GM19467 (cell line): ENCODE results near the gene SLC4A3.

ENCODE experiments used
- ATAC-seq: cut with Tn5 transposase; IDR thresholded peaks from one replicate; pipeline ENCODE4 v1.9.1; 2021; ENCODE audit warnings: mild to moderate bottlenecking, moderate library complexity; ENCODE audit not compliant: unreplicated experiment

Gene SLC4A3

GRCh38 chr2:219627103-219628100, at the start of gene SLC4A3:
SLC4A3 (plus strand) TSS chr2:219627630; CDS start chr2:219627993, 363 bp downstream.
- no peak for ATAC-seq

- ATAC-seq, result no peak
These were observed 48.4 kb upstream of the SLC4A3 start for GRCh38 chr2:219578811-219579613.

GRCh38 chr2:219581346-219581745, 46.1 kb upstream of the SLC4A3 start:
- ATAC-seq, result no peak

GRCh38 chr2:219591091-219591490, 36.3 kb upstream of the SLC4A3 start:
- ATAC-seq, result no peak

- no peak for ATAC-seq
These were observed 34.7 kb upstream of the SLC4A3 start for GRCh38 chr2:219592736-219593135.

- no peak for ATAC-seq
These were observed 34.3 kb upstream of the SLC4A3 start for GRCh38 chr2:219593154-219593553.

- no peak for ATAC-seq
These were observed 32.2 kb upstream of the SLC4A3 start for GRCh38 chr2:219595256-219595655.

- ATAC-seq, result peak; percentile 9
These were observed 30.4 kb upstream of the SLC4A3 start for GRCh38 chr2:219596954-219597551.

GRCh38 chr2:219597552-219598307, 29.7 kb upstream of the SLC4A3 start, which contains the start of gene STK11IP:
STK11IP (plus strand) TSS chr2:219597857; CDS start chr2:219598120, 263 bp downstream.
- ATAC-seq, result peak; percentile 90

GRCh38 chr2:219598308-219599078, 28.9 kb upstream of the SLC4A3 start:
- no peak for ATAC-seq

- ATAC-seq, result no peak
These were observed 23.7 kb upstream of the SLC4A3 start for GRCh38 chr2:219603771-219604170.

- no peak for ATAC-seq
These were observed 21.8 kb upstream of the SLC4A3 start for GRCh38 chr2:219605607-219605954.

- ATAC-seq, result no peak
These were observed 19.5 kb upstream of the SLC4A3 start for GRCh38 chr2:219607931-219608330.

- no peak for ATAC-seq
These were observed 18.9 kb upstream of the SLC4A3 start for GRCh38 chr2:219608399-219608964.

- no peak for ATAC-seq
These were observed 18.2 kb upstream of the SLC4A3 start for GRCh38 chr2:219609149-219609750.

- ATAC-seq, result no peak
These were observed 16.1 kb upstream of the SLC4A3 start for GRCh38 chr2:219611306-219611705.

GRCh38 chr2:219611866-219612576, 15.4 kb upstream of the SLC4A3 start:
- no peak for ATAC-seq

GRCh38 chr2:219612577-219613286, 14.7 kb upstream of the SLC4A3 start:
- ATAC-seq, result no peak
